ENCODE measurements around the gene SORBS1. TPM values are rescaled to one million over a fixed set of nuclear protein-coding genes. Genes with fewer than 3 reads are reported as not detected.
A peak's percentile ranks its signal among the peaks of the same experiment; 100 is the strongest.

The SORBS1 gene
- total RNA-seq, 1 donor from 2014 or later = 16.1 TPM

DNA sequence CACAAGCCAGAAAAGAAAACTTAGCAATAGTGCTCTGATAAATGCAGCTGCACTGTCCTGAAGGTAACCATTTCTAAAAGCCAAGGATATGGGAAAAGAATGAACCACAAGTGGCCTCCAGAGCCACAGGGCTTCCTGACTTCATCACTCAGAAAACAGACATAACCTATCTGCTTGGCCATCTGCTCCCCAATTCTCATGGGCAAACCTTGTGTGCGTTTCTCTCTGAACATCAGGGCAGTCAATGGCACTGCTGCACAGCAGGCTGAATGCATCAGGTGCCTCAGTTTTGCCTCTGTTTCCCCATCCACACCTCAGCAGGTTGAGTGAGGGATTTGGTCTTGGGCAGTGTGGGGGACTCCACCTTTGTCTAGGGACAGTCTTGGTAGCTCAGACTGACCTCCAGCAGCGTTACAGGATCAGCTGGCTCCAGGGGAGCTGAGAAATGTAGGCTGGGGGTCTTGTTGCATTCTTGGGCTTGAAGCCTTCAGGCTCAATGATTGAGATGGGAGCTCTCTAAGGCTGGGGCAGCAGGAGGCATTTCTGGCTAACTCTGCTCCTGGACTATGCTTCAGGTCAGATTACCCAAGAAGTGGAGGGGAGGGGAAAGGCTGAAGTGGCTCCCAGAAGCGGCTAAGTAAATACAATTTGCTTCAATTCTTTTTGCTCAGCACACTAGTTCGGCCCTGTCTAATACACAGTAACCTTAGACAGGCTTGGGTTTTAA lies 246.8 kb downstream of the SORBS1 start:
- no peak for DNase-seq (ENCODE audit: low spot score)
- H3K27me3 Mint-ChIP-seq (ENCODE audit: insufficient read depth, low read depth) = no peaks in the 10 kb centered on the region
- no peaks in the 10 kb centered on the region for H3K9me3 Mint-ChIP-seq
- Histone ChIP-seq H3K4me1 (peaks cover 25% of the 10 kb centered on the region), H3K27me3 (no peaks in the 10 kb centered on the region), H4K20me1 (ENCODE audit: low read depth) (no peaks in the 10 kb centered on the region), H3K36me3 (no peaks in the 10 kb centered on the region), H3F3A (ENCODE audit: low read depth) (peaks cover 14% of the 10 kb centered on the region), H3K9ac (no peak overlapping the region), H2AFZ (replicated peaks) (no peak overlapping the region), H3K4me2 (no peak overlapping the region), H3K9me3 (ENCODE audit: low read depth) (no peaks in the 10 kb centered on the region), H3K27ac (no peak overlapping the region), H3K79me2 (ENCODE audit: low read depth) (no peaks in the 10 kb centered on the region), H3K4me3 (no peak overlapping the region)
- TF ChIP-seq EZH2phosphoT487 (IDR thresholded peaks at IDR 0.05) (no peak), EZH2 (IDR thresholded peaks at IDR 0.05) (no peak), CTCF (IDR thresholded peaks at IDR 0.05) (no peak)
- H3K4me1 Mint-ChIP-seq = no peaks in the 10 kb centered on the region
- no peak overlapping the region for H3K4me3 Mint-ChIP-seq
- no peak overlapping the region for H3K27ac Mint-ChIP-seq
- no peaks in the 10 kb centered on the region for H3K36me3 Mint-ChIP-seq

DNA sequence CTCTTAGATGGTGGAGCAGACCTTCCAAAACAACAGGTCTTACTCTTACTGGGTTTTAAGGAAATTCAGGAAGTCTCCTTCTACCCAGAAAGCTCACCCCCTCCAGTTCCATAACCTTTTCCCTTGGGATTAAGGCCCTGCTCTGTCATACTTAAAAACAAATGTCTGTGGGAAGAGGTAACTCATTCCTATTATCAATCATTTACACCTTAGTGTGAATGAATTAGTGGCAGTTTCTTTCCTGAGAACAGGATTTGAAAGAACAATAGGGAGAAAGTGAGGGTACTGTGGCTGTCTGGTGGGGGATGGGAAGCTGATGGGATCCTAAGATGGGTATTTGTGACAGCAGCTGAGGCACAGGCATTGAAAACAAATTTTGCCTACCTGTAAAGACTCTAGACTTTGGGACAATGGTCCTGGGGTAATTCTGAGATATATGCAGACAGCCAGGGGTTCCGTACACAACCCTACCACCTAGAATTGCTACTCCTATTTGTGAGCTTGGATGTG lies 248.1 kb downstream of the SORBS1 start:
- Histone ChIP-seq H3K4me2 (peak overlapping the region; percentile 6), H3K27me3 (no peaks in the 10 kb centered on the region), H3F3A (ENCODE audit: low read depth) (peaks cover 22% of the 10 kb centered on the region), H2AFZ (replicated peaks) (no peak overlapping the region), H3K4me3 (no peak overlapping the region), H3K9ac (no peak overlapping the region), H3K79me2 (ENCODE audit: low read depth) (no peaks in the 10 kb centered on the region), H4K20me1 (ENCODE audit: low read depth) (no peaks in the 10 kb centered on the region), H3K9me3 (ENCODE audit: low read depth) (no peaks in the 10 kb centered on the region), H3K36me3 (no peaks in the 10 kb centered on the region), H3K27ac (no peak overlapping the region), H3K4me1 (peaks cover 29% of the 10 kb centered on the region)
- peak; percentile 19 for DNase-seq (ENCODE audit: low spot score)
- Mint-ChIP-seq H3K4me3 (no peak overlapping the region), H3K4me1 (peaks cover 3% of the 10 kb centered on the region), H3K9me3 (no peaks in the 10 kb centered on the region), H3K27me3 (ENCODE audit: insufficient read depth, low read depth) (peaks cover 2% of the 10 kb centered on the region), H3K36me3 (no peaks in the 10 kb centered on the region), H3K27ac (no peak overlapping the region)
- TF ChIP-seq EZH2 (IDR thresholded peaks at IDR 0.05) = no peak
- TF ChIP-seq CTCF (IDR thresholded peaks at IDR 0.05) = no peak
- no peak for TF ChIP-seq EZH2phosphoT487 (IDR thresholded peaks at IDR 0.05)

- Histone ChIP-seq H3K27ac (no peak overlapping the region), H3K79me2 (ENCODE audit: low read depth) (no peaks in the 10 kb centered on the region), H3K4me3 (no peak overlapping the region), H2AFZ (replicated peaks) (no peak overlapping the region), H3F3A (ENCODE audit: low read depth) (peaks cover 22% of the 10 kb centered on the region), H3K9me3 (ENCODE audit: low read depth) (no peaks in the 10 kb centered on the region), H3K4me2 (no peak overlapping the region), H3K4me1 (peaks cover 29% of the 10 kb centered on the region), H4K20me1 (ENCODE audit: low read depth) (no peaks in the 10 kb centered on the region), H3K9ac (no peak overlapping the region), H3K36me3 (no peaks in the 10 kb centered on the region), H3K27me3 (no peaks in the 10 kb centered on the region)
- Mint-ChIP-seq H3K27ac (no peak overlapping the region), H3K9me3 (no peaks in the 10 kb centered on the region), H3K36me3 (no peaks in the 10 kb centered on the region), H3K4me1 (peaks cover 3% of the 10 kb centered on the region), H3K4me3 (no peak overlapping the region), H3K27me3 (ENCODE audit: insufficient read depth, low read depth) (peaks cover 2% of the 10 kb centered on the region)
- TF ChIP-seq CTCF (IDR thresholded peaks at IDR 0.05) = no peak
- no peak for TF ChIP-seq EZH2phosphoT487 (IDR thresholded peaks at IDR 0.05)
- TF ChIP-seq EZH2 (IDR thresholded peaks at IDR 0.05) = no peak
- DNase-seq (ENCODE audit: low spot score) = no peak
Observed at GRCh38 chr10:95312257-95312656, 248.9 kb downstream of the SORBS1 start.

Data from neural progenitor cell (in vitro differentiated cells).